HG03139 (cell line): ENCODE measurements around the gene GIT2.
"Not testable (repeated sequence)": the region's sequence is repeated elsewhere in the genome, so short reads cannot be mapped to it uniquely, and the experiment has no call there.

Experiments used
- ATAC-seq: cut with Tn5 transposase; IDR thresholded peaks from one replicate; pipeline ENCODE4 v1.9.1; 2021; ENCODE audit not compliant: unreplicated experiment

Gene GIT2

GRCh38 chr12:110005319-110005973, 9.3 kb upstream of the GIT2 start:
- ATAC-seq, result no peak

- no peak for ATAC-seq
Observed at GRCh38 chr12:110004598-110004997, 8.4 kb upstream of the GIT2 start.

GRCh38 chr12:110002676-110003515, 6.7 kb upstream of the GIT2 start:
- ATAC-seq, result no peak

GRCh38 chr12:110001596-110001995, 5.4 kb upstream of the GIT2 start:
- no peak for ATAC-seq

GRCh38 chr12:109999983-110000505, 3.9 kb upstream of the GIT2 start:
- no peak for ATAC-seq

GRCh38 chr12:109999649-109999971, 3.4 kb upstream of the GIT2 start:
- ATAC-seq, result no peak

- peak; percentile 40 for ATAC-seq
Observed at GRCh38 chr12:109998904-109999648, 2.9 kb upstream of the GIT2 start, which contains the start of gene ANKRD13A. Gene ANKRD13A (plus strand): TSS chr12:109999430. CDS start chr12:109999689, 259 bp downstream.

- ATAC-seq, result no peak
Observed at GRCh38 chr12:109998241-109998903, 2.2 kb upstream of the GIT2 start.

- ATAC-seq, result no peak
Observed at GRCh38 chr12:109997393-109997792, 1.2 kb upstream of the GIT2 start.

GRCh38 chr12:109996483-109996853, 300 bp upstream of the GIT2 start:
- ATAC-seq, result no peak

GRCh38 chr12:109995361-109995685, 845 bp downstream of the GIT2 start:
- no peak for ATAC-seq

GRCh38 chr12:109994401-109995175, 1.6 kb downstream of the GIT2 start:
- ATAC-seq, result no peak

GRCh38 chr12:109993091-109993490, 3.1 kb downstream of the GIT2 start:
- no peak for ATAC-seq

- ATAC-seq, result no peak
Observed at GRCh38 chr12:109991586-109991985, 4.6 kb downstream of the GIT2 start.

GRCh38 chr12:109989380-109989779, 6.8 kb downstream of the GIT2 start:
- no peak for ATAC-seq

GRCh38 chr12:109988903-109989302, 7.3 kb downstream of the GIT2 start:
- ATAC-seq, result no peak

GRCh38 chr12:109988274-109988673, 7.9 kb downstream of the GIT2 start:
- no peak for ATAC-seq

GRCh38 chr12:109987615-109988014, 8.6 kb downstream of the GIT2 start:
- no peak for ATAC-seq

GRCh38 chr12:109986236-109986635, 9.9 kb downstream of the GIT2 start:
- ATAC-seq, result not testable (repeated sequence)

GRCh38 chr12:109983432-109984142, 12.6 kb downstream of the GIT2 start:
- no peak for ATAC-seq
